Stimulated activated CD4-positive, alpha-beta T cell treated with anti-CD3 and anti-CD28 coated beads, Interleukin-15, amount 100 ng/mL, for 24 hours (primary cell): ENCODE results near the gene AKR1B15.
A peak's percentile ranks its signal among the peaks of the same experiment; 100 is the strongest.
"Not testable (repeated sequence)": the region's sequence is repeated elsewhere in the genome, so short reads cannot be mapped to it uniquely, and the experiment has no call there.

Experiments
- DNase-seq: peaks from one replicate; pipeline ENCODE4 v3.0.0-alpha.2; 2020

Gene AKR1B15

DNA sequence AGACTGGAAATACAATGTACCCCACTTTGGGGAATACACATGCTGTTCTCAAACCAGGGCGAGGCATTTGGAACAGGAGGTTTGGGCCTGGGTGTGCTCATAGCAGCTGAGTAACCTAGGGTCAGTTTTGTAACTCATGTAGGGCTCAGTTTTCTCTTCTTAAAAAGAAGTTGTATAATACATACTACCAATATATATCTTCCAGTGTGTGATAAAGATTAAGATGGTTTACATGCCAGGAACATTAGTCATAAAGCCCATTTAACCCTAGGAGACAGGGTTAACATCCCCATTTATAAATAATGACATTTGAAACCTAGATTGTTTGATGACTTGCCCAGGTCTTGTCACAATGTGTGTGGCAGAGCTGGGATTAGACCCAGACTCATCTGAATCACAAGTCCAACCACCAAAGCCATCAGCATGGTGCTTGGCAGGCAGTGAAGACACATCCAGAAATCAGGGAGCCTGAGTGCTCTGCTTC, 15.6 kb upstream of the AKR1B15 start:
- DNase-seq = no peak

DNA sequence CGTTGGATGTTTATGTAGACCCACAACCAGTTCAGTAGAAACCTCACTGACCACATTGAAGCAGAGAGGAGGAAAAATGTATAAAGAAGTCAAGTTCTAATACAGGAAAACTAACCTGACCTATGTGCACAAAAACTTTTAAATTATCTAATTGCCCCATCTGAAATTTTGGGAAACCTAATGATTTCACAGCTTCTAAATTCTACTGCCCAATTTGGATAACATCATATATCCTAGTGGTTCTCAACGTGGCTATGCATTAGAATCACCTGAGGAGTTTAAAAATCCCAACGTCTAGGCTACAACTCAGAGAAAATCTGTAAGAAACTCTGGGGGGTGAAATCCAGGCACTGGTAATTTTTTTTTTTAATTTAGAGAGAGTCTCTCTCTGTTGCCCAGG, 14.3 kb upstream of the AKR1B15 start:
- no peak for DNase-seq

DNA sequence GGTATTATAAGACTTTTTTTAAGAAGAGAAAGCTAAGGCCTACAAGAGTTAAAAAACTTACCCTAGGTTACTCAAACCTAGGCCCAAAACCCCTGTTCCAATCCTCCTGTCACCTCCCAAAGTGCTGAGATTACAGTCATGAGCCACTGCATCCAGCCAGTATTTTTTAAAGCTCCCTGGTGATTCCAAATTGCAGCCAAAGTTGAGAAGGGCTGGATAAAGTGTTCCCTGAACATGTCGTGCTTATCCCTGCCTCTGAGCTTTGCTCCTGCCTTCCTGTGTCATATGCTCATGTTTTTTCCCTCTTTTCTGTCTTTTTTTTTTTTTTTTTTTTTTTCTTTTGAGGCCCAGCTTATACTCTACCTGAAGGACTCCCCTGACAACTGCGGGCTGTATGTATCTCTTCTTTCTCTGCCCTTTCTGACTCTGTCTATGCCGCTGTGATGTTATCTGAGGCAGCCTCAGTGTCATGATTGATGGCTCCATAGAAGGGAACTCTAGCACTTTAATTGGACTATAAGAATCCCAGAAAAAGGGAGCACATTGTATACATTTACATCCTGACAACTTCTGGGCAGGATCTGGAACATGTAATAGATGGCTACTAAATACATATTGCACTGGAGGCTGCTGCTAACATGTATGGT, 13.5 kb upstream of the AKR1B15 start:
- no peak for DNase-seq

DNA sequence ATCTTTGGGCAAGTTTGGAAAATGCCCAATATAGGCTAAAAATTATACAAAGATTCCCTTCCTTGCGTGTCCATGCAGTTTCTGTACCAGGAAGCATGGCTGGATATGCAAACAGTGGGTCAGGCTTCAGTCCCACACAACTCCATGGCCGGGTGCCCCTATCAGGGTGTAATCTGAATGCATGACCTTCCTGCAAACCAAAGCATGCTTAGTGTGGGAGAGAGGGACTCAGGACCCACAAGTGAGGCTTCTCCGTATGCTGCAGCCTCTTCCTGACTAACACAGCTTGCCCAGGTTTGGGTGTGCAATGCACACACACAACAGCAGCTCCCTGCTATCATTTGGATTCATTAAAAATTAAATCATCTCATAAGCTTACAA, 13.0 kb upstream of the AKR1B15 start:
- no peak for DNase-seq

DNA sequence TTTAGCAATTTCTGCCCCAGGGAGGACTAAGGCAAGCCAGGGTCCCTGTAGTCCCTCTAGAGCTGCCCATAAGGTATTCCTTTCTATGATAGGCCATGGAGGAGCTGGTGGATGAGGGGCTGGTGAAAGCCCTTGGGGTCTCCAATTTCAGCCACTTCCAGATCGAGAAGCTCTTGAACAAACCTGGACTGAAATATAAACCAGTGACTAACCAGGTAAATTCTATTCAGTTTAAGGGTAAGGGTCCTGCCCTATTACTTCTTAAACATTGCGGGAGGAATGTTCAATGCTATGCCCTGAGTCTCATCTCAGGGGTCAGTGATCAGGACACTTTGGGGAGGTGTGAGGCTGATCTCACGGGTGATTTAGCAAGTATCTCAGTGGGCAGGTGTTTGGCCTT, 12.4 kb upstream of the AKR1B15 start:
- not testable (repeated sequence) for DNase-seq

DNA sequence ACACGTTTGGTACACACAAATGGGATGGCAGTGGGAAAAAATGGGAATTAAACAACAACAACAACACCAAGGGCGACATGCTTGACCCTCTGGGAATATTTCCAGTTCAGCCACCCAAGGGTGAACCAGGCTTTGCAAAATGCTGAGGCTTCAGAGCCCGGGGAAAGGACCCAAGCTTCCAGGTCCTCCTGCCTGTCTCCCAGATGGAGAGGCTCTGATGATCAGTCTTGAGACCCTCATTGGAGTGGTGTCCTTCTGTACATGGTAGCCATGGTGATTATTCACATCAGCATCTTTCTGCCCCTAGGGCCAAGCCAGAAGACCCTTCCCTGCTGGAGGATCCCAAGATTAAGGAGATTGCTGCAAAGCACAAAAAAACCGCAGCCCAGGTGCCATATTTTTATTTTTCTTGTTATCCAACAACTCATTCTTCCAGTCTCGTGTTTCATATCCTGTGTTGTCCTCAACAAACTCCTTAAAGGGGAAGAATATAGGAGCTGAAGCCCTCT, 11.6 kb upstream of the AKR1B15 start:
- not testable (repeated sequence) for DNase-seq

DNA sequence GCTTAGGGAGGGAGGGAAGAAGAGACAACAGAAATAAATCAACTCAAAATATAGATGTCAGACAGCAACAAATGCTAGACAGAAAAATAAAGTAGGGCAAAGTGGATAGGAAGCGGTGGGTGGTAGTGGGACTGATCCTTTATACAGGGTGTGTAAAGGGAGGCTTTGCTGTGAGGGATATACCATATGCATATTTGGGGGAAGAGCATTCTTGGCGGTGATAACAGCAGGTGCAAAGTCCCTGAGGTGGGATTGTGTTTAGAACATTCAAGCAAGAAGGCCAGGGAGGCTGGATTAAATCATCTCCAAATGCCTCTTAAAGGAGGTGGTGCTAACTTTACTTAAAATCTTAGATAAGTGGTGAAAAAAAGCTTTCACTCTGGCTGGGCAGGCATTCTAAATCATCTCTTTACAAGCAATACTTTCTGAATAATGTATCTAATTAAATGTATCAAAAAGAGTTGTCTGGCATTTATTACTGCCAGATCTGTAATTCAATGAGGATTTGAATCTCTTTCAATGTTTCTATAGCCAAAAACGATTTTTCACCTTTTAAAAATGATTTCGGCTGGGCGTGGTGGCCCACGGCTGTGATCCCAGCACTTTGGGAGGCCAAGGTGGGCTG, 9.4 kb upstream of the AKR1B15 start:
- no peak for DNase-seq

DNA sequence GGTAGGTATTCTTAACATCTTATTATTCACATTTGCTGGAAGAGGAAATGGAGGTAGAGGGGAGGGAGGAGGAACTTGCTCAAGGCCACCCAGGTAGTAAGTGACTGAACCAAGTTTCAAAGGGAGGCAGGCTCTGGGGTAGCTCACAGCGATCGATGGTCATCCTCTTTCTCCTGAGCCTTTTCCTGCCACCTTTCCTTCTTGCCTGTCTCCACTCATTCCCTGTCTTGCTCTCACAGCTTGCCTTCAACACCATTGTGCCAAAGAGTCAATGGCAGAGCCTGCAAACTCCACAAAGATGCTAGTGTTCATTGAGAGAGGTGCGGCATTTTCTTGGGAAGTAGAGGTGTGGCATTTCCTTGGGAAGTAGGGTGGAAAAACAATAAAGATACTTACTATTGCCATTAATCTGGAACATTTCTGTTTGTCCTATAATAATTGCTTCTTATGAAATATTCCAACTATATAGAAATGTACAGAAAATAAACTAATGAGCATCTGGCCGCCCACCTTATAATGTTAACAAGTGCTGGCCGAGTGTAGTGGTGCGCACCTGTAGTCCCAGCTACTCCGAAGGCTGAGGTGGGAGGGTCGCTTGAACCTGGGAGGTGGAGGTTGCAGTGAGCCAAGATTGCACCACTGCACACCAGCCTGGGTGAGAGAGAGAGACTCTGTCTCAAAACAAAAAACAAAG, 7.3 kb upstream of the AKR1B15 start:
- not testable (repeated sequence) for DNase-seq

DNA sequence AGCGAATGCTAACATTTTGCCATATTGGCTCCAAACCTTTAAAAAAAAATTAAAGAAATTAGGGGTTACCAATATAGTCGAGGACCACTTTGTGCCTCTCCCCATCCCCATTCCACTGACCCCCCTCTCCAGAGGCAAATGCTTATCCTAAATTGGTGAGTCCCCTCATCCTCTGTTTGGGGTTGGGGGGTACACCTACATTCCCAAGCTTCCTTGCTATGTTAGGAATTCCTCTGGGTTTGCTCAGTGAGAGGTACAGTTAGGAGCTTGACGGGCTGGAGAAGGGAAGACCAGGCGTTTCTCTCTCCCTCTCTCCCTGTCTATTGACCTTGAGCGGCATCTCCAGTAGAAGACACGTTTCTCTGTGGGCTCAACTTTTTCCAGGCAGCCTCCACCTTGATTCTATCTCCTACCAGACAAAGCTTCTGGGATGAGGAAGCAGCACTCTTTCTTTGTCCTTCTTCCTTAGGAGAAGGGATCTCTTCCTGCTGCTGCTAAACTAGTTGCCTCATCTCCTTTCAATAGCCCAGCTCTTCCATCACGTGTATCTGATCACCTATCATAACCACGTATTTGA, 6.6 kb upstream of the AKR1B15 start:
- no peak for DNase-seq

DNA sequence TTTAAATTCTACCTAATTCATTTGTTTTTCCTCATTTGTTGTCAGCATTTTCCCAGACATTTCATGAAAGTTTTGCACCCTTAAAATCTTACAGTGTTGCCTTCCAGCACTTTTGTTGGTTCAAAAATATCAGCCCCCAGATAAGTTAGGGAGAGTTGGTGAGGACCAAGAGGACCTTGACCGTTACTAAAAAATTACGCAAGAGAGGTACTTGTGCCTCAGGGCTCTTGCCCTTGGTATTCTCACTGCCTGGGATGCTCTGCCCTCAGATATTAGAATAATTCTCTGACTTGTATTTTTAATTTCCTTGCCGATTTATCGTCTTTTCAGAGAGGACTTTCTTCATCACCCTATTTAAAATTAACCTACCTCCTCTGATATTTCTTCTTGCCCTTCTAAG, 3.5 kb upstream of the AKR1B15 start:
- DNase-seq = no peak

DNA sequence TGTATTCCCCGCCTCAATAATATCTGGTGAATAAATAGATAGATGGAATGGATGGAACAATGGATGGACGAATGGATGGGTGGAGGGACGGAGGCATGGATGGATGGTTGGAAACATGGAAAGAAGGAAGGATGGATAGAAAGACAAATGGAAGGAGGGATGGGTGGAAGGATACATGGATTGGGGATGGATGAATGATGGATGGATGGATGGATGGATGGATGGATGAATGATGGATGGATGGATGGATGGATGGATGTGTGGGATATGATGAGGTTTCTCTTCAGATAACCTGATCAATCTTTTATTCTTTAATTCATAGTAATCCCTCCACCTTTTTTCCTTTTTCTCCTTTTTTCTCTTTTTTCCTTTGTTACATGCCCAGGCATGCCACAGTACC, 3.0 kb upstream of the AKR1B15 start:
- no peak for DNase-seq

DNA sequence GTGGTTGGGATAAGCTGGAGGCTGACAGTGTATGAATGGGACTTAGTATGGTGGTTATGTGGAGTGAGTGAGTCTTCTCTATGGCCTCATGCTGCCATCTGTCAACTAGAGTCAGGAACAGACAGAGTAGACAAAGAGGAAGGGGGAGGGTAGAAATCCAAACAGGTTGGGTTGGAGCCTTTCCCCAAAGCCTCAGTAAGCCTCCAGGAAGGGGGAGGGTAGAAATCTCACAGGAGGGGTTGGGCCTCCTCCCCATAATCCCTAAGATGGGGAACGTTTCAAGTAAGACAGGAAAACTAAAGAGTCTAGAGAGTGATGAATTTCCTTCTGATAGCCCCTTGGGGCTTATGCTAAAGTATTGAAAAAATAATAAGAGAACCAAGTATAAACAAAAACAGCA, 2.0 kb upstream of the AKR1B15 start:
- DNase-seq = no peak

DNA sequence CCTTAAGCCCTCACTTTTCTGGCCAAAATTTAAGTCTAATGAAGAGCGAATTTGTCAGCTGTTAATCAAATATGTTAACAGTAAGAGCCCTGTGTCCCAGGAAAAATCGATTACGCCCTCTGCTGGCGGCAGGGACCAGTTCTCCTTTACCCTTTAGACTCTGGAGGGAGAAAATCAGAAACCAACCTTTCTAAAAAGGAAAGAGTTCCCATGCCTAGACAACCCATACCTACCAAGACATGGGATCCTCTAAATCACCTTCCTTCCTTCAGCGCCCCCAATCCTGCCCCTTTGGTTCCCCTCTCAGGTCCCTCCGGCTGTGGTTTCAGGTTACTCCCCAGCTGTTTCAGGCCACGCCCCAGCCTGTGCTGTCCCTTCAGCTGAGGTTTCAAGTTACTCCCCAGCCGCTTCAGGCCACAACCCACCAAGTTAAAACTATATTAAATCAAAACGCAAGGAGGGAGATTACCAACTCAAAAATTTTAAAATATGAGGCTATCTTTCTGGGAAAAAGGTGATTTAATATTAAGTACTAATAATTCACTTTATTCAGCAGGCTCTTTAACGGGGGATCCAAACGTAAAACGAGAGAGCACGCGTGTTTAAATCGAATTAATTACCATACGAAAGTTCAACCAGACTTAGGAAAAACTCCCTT, 1.4 kb upstream of the AKR1B15 start:
- DNase-seq = peak; percentile 80

DNA sequence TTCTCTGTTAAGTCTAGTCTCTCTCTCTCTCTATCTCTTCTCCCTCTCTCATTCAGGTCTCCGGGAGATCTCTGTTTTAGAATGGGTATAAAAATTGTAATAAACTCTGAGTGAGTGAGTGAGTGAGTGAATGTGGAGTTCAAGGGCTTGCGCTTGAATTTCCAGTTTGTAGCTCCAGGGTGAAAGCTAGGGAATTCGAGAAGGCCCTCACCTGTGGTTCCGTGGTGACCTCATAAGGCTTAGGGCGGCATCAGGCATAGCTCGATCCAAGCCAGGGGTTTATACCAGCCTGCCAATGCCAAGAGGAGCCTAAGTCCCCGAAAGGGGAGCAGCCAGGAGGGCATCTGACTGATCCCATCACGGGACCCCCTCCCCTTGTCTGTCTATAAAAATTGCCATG, 456 bp downstream of the AKR1B15 start:
- DNase-seq = no peak

DNA sequence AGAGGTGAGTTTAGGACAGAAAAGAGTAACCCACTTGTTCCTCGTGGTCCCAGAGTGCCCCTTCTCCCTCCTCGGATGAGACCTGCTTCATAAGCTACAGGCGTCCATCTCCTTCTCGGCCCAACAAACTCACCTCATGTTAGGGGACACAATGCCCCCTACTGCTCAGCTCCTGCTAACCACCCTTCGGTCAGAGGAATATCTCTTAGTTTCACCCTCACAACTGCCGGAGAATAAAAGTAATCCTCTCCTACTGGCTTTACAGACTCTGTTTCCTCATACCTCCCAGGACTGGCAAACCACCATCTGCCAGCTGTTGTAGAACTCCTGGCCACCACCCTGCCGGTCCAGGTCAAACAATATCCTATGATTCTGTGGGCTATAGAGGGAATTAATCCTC, 3.2 kb downstream of the AKR1B15 start:
- DNase-seq = no peak

DNA sequence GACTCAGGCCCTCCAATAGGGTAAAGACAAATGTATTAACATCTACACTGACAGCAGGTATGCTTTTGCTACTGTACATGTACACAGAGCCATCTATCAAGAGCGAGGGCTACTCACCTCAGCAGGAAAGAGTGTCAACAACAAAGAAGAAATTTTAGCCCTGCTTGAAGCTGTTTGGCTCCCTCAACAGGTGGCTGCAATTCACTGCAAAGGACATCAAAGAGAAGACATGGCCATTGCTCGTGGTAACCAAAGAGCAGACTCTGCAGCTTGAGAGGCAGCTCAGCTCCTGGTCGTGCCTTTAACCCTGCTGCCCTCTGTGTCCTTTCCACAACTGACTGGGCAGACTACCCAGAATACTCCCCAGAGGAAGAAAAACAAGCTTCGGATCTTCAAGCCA, 5.1 kb downstream of the AKR1B15 start:
- DNase-seq = no peak

DNA sequence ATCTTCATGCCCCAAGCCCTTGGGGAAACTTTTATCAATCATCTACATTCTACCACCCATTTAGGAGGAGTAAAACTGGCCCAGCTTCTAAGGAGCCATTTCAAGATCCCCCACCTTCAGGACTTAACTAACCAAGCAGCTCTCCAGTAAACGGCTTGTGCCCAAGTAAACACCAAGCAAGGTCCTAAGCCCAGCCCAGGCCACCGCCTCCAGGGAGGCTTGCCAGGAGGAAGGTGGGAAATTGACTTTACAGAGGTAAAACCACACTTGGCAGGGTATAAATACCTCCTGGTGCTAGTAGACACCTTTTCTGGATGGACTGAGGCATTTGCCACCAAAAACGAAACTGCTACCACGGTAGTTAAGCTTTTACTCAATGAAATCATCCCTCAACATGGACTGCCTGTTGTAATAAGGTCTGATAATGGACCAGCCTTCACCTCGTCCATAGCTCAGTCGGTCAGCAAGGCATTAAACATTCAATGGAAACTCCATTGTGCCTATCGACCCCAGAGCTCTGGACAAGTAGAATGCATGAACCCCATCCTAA, 5.6 kb downstream of the AKR1B15 start:
- DNase-seq = no peak

DNA sequence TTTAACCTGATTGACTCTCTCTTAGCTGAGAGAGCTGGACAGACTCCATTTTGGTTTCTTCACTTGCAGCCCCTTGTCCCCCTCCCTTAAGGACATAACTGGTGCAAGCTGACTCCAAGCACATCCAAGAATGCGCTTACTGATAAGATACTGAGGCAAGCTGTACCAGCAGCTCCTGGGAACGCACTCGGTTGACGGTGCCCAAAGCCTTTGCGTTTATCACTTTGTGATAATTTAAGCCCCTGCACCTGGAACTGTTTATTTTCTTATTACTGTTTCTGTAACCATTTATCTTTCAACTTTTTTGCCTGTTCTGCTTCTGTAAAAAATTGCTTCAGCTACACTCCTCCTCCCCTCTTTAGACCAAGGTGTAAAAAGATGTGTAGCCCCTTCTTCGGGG, 8.5 kb downstream of the AKR1B15 start:
- DNase-seq = no peak

DNA sequence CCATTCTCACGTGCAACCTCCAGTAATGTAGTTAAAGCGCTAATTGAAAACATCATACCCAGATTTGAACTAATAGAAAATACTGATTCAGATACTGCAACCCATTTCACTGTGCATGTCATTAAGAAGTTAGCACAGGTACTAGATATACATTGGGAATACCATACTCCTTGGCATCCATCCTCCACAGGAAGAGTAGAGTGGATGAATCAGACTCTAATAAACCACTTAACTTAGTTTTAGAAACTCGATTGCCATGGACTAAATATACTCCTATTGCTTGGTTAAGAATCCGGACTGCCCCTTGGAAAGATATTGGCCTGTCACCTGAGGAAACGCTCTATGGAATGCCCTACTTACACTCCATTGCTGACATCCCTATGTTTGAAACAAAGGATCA, 9.5 kb downstream of the AKR1B15 start:
- no peak for DNase-seq

DNA sequence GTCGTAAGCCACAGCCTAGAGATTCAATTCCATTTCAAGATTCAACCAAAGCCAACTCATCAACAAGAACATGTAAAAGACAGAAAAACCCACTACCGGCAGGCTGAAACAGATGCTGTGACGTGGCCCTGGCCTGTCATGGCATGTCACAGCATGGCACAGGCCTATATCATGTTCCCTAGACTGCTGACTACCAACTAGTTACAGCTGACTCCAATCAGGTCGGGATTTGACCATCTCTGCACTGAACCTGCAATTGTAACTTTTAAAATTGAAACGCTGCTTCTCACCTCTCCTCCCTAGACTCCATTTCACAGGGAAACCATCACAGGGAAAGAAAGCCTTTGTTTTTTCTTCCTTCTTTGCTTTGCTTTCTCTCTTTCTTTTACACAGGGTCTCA, 12.7 kb downstream of the AKR1B15 start:
- not testable (repeated sequence) for DNase-seq

DNA sequence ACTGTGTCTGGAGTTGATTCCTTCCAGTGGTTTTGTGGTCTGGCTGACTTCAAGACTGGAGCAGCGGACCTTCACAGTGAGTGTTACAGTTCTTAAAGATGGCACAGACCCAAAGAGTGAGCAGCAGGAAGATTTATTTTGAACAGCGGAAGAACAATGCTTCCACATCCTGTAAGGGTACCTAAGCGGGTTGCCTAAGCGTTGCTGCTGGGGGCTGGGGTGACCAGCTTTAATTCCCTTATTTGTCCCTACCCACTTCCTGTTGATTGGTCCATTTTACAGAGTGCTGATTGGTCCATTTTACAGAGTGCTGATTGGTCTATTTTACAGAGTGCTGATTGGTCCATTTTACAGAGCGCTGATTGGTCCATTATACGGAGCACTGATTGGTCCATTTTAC, 13.2 kb downstream of the AKR1B15 start:
- DNase-seq = no peak

DNA sequence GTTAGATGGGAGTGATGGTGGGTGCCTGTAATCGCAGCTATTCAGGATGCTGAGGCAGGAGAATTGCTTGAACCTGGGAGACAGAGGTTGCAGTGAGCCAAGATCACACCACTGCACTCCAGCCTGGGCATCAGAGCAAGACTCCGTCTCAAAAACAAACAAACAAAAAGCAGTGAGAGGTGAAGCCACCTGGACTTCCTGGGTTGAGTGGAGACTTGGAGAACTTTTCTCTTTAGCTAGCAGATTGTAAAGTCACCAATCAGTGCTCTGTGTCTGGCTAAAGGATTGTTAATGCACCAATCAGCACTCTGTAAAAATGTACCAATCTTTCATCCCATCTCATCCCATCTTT, 14.5 kb downstream of the AKR1B15 start:
- not testable (repeated sequence) for DNase-seq

DNA sequence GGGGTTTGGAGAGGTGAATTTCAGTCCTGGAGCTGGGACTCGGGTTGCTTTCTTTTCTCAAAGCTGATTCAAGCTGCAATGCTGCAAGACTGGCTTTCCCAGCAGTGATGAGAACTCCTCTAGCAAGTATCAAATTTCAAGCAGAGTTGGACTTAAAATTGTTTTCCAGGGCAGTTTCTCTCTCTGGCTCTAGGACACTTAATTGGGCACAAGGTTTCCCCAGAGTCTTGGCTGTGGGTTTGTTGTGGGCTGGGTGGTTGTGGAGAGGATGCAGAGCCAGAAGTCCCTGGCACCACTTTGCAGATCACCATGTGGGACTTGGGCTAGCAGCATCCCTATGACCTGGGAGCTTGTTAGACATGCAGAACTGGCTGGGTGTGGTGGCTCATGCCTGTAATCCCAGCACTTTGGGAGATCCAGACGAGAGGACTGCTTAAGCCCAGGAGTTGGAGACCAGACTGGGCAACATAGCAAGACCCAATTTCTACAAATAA, 16.8 kb downstream of the AKR1B15 start:
- no peak for DNase-seq
